ENCODE measurements around the gene CLNS1A. TPM values are rescaled to one million over a fixed set of nuclear protein-coding genes. Genes with fewer than 3 reads are reported as not detected.

The CLNS1A gene
- total RNA-seq, result 69.3 and 88.5 TPM in 2 replicates

- peak within 1 kb of the TSS; percentile 78 for H3K4me3 ChIP-seq (ENCODE audit: low read depth, low read length)
- peak; percentile 85 for DNase-seq (ENCODE audit: low read depth)
- TF ChIP-seq CTCF (IDR thresholded peaks at IDR 0.05; ENCODE audit: insufficient read depth, low read depth, low read length), result peak; percentile 6
Observed at GRCh38 chr11:77637345-77638165, at the start of gene CLNS1A. TSS of gene CLNS1A (minus strand) at chr11:77637794. CDS start at chr11:77637714, 80 bp downstream.

- no peak for DNase-seq (ENCODE audit: low read depth)
- TF ChIP-seq CTCF (IDR thresholded peaks at IDR 0.05; ENCODE audit: insufficient read depth, low read depth, low read length), result no peak
- H3K4me3 ChIP-seq (ENCODE audit: low read depth, low read length), result no peak overlapping the region
Observed at GRCh38 chr11:77687088-77687487, 49.5 kb upstream of the CLNS1A start.

GRCh38 chr11:77677138-77677537, 39.5 kb upstream of the CLNS1A start:
- peak; percentile 22 for DNase-seq (ENCODE audit: low read depth)
- H3K4me3 ChIP-seq (ENCODE audit: low read depth, low read length), result no peak overlapping the region
- TF ChIP-seq CTCF (IDR thresholded peaks at IDR 0.05; ENCODE audit: insufficient read depth, low read depth, low read length), result no peak

GRCh38 chr11:77672264-77672663, 34.7 kb upstream of the CLNS1A start:
- H3K4me3 ChIP-seq (ENCODE audit: low read depth, low read length), result no peak overlapping the region
- DNase-seq (ENCODE audit: low read depth), result peak; percentile 98
- no peak for TF ChIP-seq CTCF (IDR thresholded peaks at IDR 0.05; ENCODE audit: insufficient read depth, low read depth, low read length)

- H3K4me3 ChIP-seq (ENCODE audit: low read depth, low read length), result no peak overlapping the region
- TF ChIP-seq CTCF (IDR thresholded peaks at IDR 0.05; ENCODE audit: insufficient read depth, low read depth, low read length), result no peak
- peak; percentile 50 for DNase-seq (ENCODE audit: low read depth)
Observed at GRCh38 chr11:77669848-77670511, 32.4 kb upstream of the CLNS1A start.

- no peak for DNase-seq (ENCODE audit: low read depth)
- no peak overlapping the region for H3K4me3 ChIP-seq (ENCODE audit: low read depth, low read length)
- TF ChIP-seq CTCF (IDR thresholded peaks at IDR 0.05; ENCODE audit: insufficient read depth, low read depth, low read length), result no peak
Observed at GRCh38 chr11:77668760-77669159, 31.2 kb upstream of the CLNS1A start.

Data from fibroblast of villous mesenchyme (primary cell).